PFSK-1 (cell line): Measurements from ENCODE around the gene ZNF189.

Experiments used
- FOXP2 ChIP-seq: optimal IDR thresholded peaks from 2 replicates; pipeline ENCODE3; 2011; ENCODE audit warnings: borderline replicate concordance, control low read depth, inconsistent platforms; ENCODE audit not compliant: insufficient read depth; ENCODE audit errors: extremely low read length, extremely low read depth
- POLR2AphosphoS5 ChIP-seq: IDR thresholded peaks from 2 replicates; pipeline ENCODE4 v1.6.1; 2012; ENCODE audit warnings: low read depth, mild to moderate bottlenecking, control low read depth, low read length, moderate library complexity
- SIN3A ChIP-seq: IDR thresholded peaks from 2 replicates; pipeline ENCODE4 v1.6.1; 2012; ENCODE audit warnings: mild to moderate bottlenecking, low read length, moderate library complexity, borderline replicate concordance; ENCODE audit not compliant: insufficient read depth
- TAF1 ChIP-seq: IDR thresholded peaks from 2 replicates; pipeline ENCODE4 v1.6.1; 2012; ENCODE audit warnings: low read length, control low read depth, borderline replicate concordance; ENCODE audit not compliant: insufficient read depth
- TF ChIP-seq, protein P1 (sequence below), 2 experiments: IDR thresholded peaks; 2 replicates each; pipeline versions ENCODE4 v1.6.1 to v1.8.0; 2011 to 2012; ENCODE audit warnings: low read depth in 2 of 2, low read length in 2 of 2, control low read depth in 1 of 2, inconsistent platforms in 1 of 2, mild to moderate bottlenecking in 1 of 2, moderate library complexity in 1 of 2; ENCODE audit not compliant: insufficient read depth in 1 of 2

DNA sequence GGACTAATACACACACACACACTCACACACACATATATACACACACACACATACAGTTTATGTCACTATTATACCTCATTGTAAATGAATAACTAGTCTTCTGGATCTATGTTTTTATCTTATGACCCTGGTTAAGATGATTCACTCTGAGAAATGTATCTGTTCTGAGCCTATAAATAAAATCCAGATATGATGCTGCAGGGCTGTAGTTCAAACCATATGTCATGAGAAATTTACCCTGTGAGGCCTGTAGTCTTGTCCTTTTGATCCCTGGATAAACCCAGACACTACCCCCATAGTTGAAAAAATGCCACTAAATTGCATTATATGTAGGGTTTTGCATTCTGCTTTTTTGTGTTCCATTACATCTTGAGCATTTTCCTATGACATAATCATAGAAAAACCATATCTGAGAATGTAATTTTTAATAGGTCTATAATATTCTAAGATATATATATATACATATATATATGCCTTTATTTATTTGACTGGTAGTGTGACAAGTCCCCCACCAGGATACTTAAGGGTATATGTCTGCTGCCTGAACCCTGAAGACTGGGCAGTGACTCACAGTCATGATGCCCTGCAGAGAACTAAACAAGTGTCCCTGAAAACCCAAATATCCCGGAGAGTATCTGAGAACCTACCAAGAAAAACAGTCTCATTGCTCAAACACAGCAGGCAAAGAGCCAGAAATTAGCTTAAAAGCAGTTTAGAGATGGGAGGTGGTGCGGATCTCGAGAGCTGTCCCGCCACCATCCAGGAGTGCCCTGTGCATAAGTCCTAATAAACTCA lies 55.3 kb downstream of the ZNF189 start:
- TF ChIP-seq SIN3A, result no peak
- TF ChIP-seq TAF1, result no peak
- no peak for TF ChIP-seq POLR2AphosphoS5
- TF ChIP-seq, protein P1, sequence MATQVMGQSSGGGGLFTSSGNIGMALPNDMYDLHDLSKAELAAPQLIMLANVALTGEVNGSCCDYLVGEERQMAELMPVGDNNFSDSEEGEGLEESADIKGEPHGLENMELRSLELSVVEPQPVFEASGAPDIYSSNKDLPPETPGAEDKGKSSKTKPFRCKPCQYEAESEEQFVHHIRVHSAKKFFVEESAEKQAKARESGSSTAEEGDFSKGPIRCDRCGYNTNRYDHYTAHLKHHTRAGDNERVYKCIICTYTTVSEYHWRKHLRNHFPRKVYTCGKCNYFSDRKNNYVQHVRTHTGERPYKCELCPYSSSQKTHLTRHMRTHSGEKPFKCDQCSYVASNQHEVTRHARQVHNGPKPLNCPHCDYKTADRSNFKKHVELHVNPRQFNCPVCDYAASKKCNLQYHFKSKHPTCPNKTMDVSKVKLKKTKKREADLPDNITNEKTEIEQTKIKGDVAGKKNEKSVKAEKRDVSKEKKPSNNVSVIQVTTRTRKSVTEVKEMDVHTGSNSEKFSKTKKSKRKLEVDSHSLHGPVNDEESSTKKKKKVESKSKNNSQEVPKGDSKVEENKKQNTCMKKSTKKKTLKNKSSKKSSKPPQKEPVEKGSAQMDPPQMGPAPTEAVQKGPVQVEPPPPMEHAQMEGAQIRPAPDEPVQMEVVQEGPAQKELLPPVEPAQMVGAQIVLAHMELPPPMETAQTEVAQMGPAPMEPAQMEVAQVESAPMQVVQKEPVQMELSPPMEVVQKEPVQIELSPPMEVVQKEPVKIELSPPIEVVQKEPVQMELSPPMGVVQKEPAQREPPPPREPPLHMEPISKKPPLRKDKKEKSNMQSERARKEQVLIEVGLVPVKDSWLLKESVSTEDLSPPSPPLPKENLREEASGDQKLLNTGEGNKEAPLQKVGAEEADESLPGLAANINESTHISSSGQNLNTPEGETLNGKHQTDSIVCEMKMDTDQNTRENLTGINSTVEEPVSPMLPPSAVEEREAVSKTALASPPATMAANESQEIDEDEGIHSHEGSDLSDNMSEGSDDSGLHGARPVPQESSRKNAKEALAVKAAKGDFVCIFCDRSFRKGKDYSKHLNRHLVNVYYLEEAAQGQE (IDR thresholded peaks at IDR 0.05; ENCODE audit: insufficient read depth in 1 of 2, low read depth in 2 of 2, low read length in 2 of 2), result no peak
- TF ChIP-seq FOXP2, result no peak
